Measurements from ENCODE around the gene ABCG4.

Gene ABCG4

DNA sequence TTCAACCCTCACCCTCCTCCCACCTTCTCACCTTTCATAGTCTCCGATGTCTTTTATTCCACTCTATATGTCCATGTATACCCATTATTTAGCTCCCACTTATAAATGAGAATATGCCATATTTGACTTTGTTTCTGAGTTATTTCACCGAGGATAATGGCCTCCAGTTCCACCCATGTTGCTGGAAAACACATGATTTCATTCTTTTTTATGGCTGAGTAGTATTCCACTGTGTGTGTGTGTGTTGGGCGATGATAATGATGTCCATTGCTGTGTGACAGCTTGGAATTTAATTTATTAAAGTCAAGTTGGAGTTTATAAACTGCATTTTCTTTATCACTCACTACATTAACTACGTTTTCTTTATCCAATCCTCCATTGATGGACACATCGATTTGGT is 30.6 kb upstream of the ABCG4 start:
- TF ChIP-seq, protein P1, sequence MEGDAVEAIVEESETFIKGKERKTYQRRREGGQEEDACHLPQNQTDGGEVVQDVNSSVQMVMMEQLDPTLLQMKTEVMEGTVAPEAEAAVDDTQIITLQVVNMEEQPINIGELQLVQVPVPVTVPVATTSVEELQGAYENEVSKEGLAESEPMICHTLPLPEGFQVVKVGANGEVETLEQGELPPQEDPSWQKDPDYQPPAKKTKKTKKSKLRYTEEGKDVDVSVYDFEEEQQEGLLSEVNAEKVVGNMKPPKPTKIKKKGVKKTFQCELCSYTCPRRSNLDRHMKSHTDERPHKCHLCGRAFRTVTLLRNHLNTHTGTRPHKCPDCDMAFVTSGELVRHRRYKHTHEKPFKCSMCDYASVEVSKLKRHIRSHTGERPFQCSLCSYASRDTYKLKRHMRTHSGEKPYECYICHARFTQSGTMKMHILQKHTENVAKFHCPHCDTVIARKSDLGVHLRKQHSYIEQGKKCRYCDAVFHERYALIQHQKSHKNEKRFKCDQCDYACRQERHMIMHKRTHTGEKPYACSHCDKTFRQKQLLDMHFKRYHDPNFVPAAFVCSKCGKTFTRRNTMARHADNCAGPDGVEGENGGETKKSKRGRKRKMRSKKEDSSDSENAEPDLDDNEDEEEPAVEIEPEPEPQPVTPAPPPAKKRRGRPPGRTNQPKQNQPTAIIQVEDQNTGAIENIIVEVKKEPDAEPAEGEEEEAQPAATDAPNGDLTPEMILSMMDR (IDR thresholded peaks at IDR 0.05): no peak

DNA sequence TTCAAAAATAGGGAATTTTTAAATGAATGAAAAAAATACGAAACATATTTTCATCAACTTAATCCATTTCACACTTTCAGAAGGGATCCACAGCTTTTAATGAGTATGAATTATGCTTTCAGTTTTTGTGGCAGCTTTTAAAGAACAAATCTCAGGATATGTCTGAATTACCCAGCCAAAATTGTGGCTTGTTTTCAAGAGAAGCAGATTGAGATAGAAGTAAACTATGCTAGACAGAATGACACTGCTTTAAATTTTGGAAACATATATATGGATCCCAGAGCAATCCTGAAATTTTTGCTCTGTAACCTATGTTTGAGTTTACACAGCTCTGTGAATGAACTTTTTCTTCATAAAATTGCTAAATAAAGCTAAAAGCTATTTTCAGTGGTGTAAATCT is 29.9 kb upstream of the ABCG4 start:
- TF ChIP-seq, protein P1 (IDR thresholded peaks at IDR 0.05): no peak

DNA sequence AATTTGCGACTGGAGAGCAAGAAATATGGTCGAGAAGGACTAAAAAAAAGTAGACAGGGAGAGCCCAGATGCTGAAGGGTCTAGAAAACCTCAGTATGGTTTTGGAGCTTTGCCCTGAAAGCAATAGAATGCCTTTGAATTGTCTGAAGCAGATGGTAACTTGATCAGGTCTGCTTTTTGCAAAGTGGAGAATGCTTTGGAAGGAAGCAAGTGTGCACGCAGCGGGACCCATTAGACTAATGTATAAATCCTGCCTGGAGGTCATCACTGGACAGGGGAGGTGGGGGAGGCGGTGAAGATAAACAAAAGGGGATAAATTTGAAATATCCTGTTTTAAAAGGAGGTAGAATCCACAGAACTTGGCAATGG is 28.2 kb upstream of the ABCG4 start:
- TF ChIP-seq, protein P1 (IDR thresholded peaks at IDR 0.05): no peak

DNA sequence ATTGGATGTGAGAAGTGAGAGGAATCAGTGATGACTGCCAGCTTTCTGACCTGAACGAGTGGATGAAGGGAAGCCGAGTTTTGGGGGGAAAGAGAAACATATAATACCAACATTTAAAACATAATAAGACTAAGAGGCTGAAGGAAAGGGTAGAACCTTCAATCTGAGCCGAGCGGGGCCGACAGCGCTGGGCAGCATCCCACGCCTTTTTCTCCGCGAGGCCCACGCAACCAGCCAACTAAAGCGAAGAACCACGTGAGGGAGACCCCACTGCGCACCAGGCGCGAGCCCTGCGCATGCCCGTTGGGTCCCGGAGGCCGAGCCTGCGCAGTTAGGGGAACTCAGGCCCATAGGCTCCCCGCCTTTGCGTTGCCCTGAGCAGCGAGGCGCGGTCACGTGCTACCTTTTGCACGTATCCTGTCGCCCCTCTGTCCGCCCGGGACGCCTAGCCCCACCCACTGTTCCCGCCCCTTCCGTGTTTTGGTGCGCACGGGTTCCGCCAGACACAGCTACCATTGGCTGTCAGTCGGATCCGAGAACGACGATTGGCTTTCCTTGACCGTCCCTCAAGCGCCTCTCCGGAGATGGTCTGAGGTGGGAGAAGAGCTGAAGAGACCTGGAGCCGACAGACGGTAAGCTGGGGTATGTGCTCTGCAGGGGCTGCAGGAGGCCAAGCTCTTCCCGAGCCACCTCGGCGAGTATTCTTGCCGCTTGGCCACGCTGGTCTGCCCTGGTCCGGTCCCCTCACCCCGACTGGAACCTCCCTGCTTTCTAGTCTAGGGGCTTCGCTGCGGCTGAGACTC is 27.6 kb upstream of the ABCG4 start, which contains the start of gene HINFP:
Gene HINFP (plus strand): TSS at position 573 of the 803 bp plus-strand sequence. CDS start 5,365 bp downstream, outside the sequence.
- TF ChIP-seq, protein P1 (IDR thresholded peaks at IDR 0.05): no peak

DNA sequence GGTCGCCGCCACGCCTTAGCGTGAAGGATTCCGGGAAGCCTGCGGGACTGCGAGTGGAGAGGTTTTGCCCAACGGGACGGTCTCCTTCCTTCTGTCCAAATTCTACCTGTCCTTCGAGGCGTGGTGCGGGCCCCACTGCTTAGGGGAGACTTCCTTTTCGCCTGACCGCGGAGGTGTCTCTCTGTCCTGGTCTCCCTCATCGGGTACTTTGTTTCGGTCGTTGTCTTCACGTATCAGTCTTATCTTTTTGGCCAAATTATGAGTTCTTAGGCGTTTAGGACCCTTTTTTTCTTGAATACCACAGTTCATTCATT is 27.1 kb upstream of the ABCG4 start:
- TF ChIP-seq, protein P1 (IDR thresholded peaks at IDR 0.05): no peak

DNA sequence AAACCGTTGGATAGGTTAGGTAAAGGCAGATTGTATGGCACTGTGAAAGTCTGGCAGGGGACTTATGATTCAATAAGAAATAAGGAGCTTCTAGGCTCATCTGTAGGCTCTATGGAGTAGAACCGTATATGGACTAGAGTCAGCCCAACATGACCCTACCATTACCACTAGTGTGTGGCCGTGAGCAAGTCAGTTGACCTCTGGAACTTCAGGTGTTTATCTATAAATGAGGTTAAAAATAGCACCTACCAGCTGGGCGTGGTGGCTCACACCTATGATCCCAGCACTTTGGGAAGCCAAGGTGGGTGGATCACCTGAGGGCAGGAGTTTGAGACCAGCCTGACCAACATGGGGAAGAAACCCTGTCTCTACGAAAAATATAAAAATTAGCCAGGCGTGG is 23.0 kb upstream of the ABCG4 start:
- TF ChIP-seq, protein P1 (IDR thresholded peaks at IDR 0.05): no peak

DNA sequence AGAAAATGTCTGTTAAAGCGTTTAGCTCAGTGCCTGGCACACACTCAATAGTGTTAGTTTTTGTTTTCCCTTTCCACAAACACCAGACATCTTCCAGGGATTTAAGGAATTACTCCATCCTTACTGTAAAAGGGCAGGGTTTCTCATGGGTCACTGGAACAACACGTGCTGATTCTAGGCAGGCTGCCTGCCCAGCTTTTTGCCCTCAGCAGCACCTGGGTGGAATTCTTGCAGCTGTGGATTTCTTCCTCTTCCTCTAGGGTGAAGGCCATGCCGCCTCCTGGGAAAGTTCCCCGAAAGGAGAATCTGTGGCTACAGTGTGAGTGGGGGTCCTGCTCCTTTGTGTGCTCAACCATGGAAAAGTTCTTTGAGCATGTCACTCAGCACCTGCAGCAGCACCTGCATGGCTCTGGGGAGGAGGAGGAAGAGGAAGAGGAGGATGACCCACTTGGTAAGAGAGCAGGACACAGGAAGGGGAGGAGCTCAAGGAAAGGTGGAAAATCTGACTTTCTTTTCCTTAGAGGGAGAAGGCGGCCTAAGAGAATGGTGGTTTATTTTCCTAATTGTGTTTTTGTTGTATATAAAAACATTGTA is 22.1 kb upstream of the ABCG4 start:
- TF ChIP-seq, protein P1 (IDR thresholded peaks at IDR 0.05): no peak
